CD4-positive, alpha-beta memory T cell (primary cell): ENCODE measurements around the gene OOSP3. TPM values are rescaled to one million over a fixed set of nuclear protein-coding genes. Genes with fewer than 3 reads are reported as not detected.

ENCODE experiments used
- CTCF ChIA-PET: fragments of 350-600 bp; sonication (Branson Sonifier 250); formaldehyde crosslinking; loops from one replicate; lab custom pipeline; 2021; ENCODE audit warnings: inconsistent platforms; ENCODE audit not compliant: partially characterized antibody; lab: Charles Lee
- POLR2A ChIA-PET: fragments of 350-600 bp; sonication (Branson Sonifier 250); formaldehyde crosslinking; loops from one replicate; lab custom pipeline; 2021; ENCODE audit not compliant: partially characterized antibody; lab: Charles Lee
- DNase-seq, 5 donors: peaks; one replicate each; pipeline versions ENCODE4 v3.0.0 to v3.0.0-alpha.2; 2020 to 2022; ENCODE audit warnings: mixed read lengths in 1 of 5
- H3K27ac ChIP-seq: one replicate; pipeline ENCODE4 v1.7.0; 2013; ENCODE audit warnings: low read depth, low read length
- H3K27me3 ChIP-seq: 2 replicates; pipeline ENCODE4 v1.7.0; 2013; ENCODE audit warnings: mild to moderate bottlenecking, low read length, moderate library complexity; ENCODE audit not compliant: insufficient read depth
- H3K36me3 ChIP-seq: 2 replicates; pipeline ENCODE4 v1.7.0; 2013; ENCODE audit warnings: mild to moderate bottlenecking, low read length, moderate library complexity; ENCODE audit not compliant: insufficient read depth
- H3K4me1 ChIP-seq: 2 replicates; pipeline ENCODE4 v1.7.0; 2013; ENCODE audit warnings: mild to moderate bottlenecking, low read length, moderate library complexity; ENCODE audit not compliant: insufficient read depth
- H3K4me3 ChIP-seq, 2 donors: one replicate each; pipeline ENCODE4 v1.7.0; 2013; ENCODE audit warnings: low read length in 2 of 2, mild to moderate bottlenecking in 1 of 2
- H3K9me3 ChIP-seq, 2 donors: one replicate each; pipeline ENCODE4 v1.7.0; 2013; ENCODE audit warnings: low read length in 2 of 2, control low read depth in 1 of 2; ENCODE audit not compliant: control insufficient read depth in 1 of 2
- H3K27ac Mint-ChIP-seq, 7 donors: one replicate each; pipeline ENCODE4 v1.8.0; 2020 to 2021; ENCODE audit warnings: mixed read lengths in 7 of 7, mild to moderate bottlenecking in 6 of 7, inconsistent platforms in 3 of 7, moderate library complexity in 3 of 7
- H3K27me3 Mint-ChIP-seq, 2 donors: one replicate each; pipeline ENCODE4 v1.8.0; 2020 to 2021; ENCODE audit warnings: mixed read lengths in 2 of 2
- H3K36me3 Mint-ChIP-seq, 2 donors: one replicate each; pipeline ENCODE4 v1.8.0; 2020 to 2021; ENCODE audit warnings: mixed read lengths in 2 of 2, inconsistent platforms in 1 of 2, mild to moderate bottlenecking in 1 of 2
- H3K4me1 Mint-ChIP-seq, 4 donors: one replicate each; pipeline ENCODE4 v1.8.0; 2020 to 2021; ENCODE audit warnings: mixed read lengths in 4 of 4, mild to moderate bottlenecking in 1 of 4
- H3K4me3 Mint-ChIP-seq, 8 donors: one replicate each; pipeline ENCODE4 v1.8.0; 2020 to 2021; ENCODE audit warnings: mixed read lengths in 8 of 8, mild to moderate bottlenecking in 7 of 8, moderate library complexity in 6 of 8, inconsistent platforms in 3 of 8
- H3K9me3 Mint-ChIP-seq, 8 donors: one replicate each; pipeline ENCODE4 v1.8.0; 2020 to 2021; ENCODE audit warnings: mixed read lengths in 8 of 8, mild to moderate bottlenecking in 5 of 8, inconsistent platforms in 3 of 8, moderate library complexity in 1 of 8
- intact Hi-C: fragments of 100-400 bp; cut with micrococcal nuclease; formaldehyde crosslinking; loops from one replicate; pipeline ENCODE4 v1.15.1; 2023
- polyA plus RNA-seq, 2 donors: library from polyadenylated mRNA; unstranded; fragments of 300-500 nt; fragmentation: Illumina TruSeq; gene quantifications; one replicate each; pipeline ENCODE4 v1.2.3, GENCODE V29; 2021
- total RNA-seq, 2 experiments: library from RNA; stranded (reverse); gene quantifications; one replicate each; pipeline ENCODE4 v1.2.3, GENCODE V29; 2021

Gene OOSP3
- total and polyA plus RNA-seq, 4 experiments from 2014 or later = not detected

DNA sequence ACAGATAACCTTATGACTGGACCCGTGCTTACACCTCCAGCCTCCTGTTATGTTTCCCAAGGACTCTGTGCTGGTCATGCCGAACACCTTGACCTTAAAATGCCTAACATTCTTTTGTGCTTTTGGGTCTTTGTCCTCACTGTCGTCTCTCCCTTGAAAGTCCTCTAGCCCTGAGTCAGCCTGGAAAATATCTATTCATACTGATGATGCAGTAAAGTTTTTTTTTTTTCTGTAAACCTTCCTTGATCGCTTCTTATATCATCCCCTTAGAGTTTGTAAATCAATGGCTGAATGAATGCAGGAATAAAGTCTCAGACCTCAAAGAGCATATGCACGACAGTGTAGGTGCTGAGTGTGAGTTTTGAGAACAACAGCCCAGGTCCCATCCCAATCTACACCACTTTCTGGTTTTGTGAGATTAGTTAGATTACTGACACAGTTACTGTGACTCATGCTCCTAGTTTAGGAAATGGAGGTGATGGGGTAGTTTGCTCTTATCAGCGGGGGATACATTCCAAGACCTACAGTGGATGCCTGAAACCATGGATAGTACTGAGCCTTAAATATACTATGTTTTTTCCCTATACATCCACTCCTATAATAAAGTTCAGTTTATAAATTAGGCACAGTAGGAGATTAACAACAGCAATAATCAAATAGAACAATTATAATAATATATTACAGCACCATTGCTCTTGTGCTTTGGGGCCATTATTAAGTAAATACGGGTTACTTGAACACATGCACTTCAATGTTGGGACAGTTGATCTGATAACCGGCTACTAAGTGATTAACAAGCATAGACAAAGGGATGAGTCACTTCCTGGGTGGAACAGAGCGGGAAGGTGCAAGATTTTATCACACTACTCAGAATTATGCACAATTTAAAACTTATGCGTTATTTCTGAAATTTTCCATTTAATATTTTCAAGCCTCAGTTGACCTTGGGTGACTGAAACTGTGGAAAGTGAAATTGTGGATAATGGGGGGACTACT lies 20.8 kb upstream of the OOSP3 start:
- no peaks in the 10 kb centered on the region for H3K9me3 Mint-ChIP-seq
- intact Hi-C loops = loop anchor here (1.0 kb wide), 1 partner anchor 34 kb away; no protein-coding TSS in a partner anchor
- ChIA-PET CTCF (interaction anchor here (1.2 kb wide), 1 partner anchor 35 kb away, joined by 3 read pairs; no protein-coding TSS in a partner anchor), POLR2A (no interaction called here)
- H3K4me3 Mint-ChIP-seq = peak overlapping the region in 7 of 8 donors; percentile 0 to 64 (median 35)
- peak in 4 of 5 donors; percentile 1 to 67 (median 12) for DNase-seq
- Histone ChIP-seq H3K4me1 (peaks cover 16% of the 10 kb centered on the region), H3K9me3 (no peaks in the 10 kb centered on the region), H3K27me3 (no peaks in the 10 kb centered on the region), H3K4me3 (no peak overlapping the region), H3K36me3 (no peaks in the 10 kb centered on the region), H3K27ac (no peak overlapping the region)
- H3K27me3 Mint-ChIP-seq = no peaks in the 10 kb centered on the region
- peaks cover 13 to 35% (median 22%) of the 10 kb centered on the region in 4 donors for H3K4me1 Mint-ChIP-seq
- H3K36me3 Mint-ChIP-seq = no peaks in the 10 kb centered on the region
- peak overlapping the region in 5 of 7 donors; percentile 14 to 83 (median 62) for H3K27ac Mint-ChIP-seq

DNA sequence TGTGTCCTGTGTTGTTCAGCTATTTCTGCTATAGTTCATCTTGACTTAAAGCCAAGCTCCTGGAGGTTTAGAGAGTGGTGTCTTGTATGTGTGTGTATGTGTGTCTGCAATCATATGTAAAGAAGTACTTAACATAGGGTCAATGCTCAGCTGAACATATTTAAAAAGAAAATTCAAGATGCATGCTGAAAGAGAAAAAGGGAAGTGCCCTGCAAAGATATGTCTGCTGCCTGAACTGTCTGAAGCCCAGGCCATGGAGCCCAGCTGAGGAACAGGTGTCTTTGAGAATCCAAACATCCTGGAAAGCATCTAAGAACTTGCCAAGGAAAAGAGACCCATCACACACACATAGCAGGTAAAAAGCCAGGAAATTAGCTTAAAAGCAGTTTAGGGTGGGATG lies 18.9 kb upstream of the OOSP3 start:
- H3K4me1 Mint-ChIP-seq = peaks cover 13 to 35% (median 22%) of the 10 kb centered on the region in 4 donors
- no peak for DNase-seq
- no peaks in the 10 kb centered on the region for H3K27me3 Mint-ChIP-seq
- peak overlapping the region in 1 of 7 donors; percentile 20 for H3K27ac Mint-ChIP-seq
- peaks cover 16% of the 10 kb centered on the region for H3K4me1 ChIP-seq
- H3K9me3 Mint-ChIP-seq = no peaks in the 10 kb centered on the region
- no peaks in the 10 kb centered on the region for H3K36me3 Mint-ChIP-seq
- ChIA-PET POLR2A (interaction anchor here (1.4 kb wide), 1 partner anchor 49 kb away, joined by 4 read pairs; the partner anchor contains the start of gene MRPL16), CTCF (interaction anchor here (1.0 kb wide), 1 partner anchor 13 kb away, joined by 3 read pairs; no protein-coding TSS in a partner anchor)
- H3K4me3 Mint-ChIP-seq = no peak overlapping the region
- H3K4me3 ChIP-seq = no peak overlapping the region
- no peaks in the 10 kb centered on the region for H3K9me3 ChIP-seq
- no peak overlapping the region for H3K27ac ChIP-seq
- no peaks in the 10 kb centered on the region for H3K36me3 ChIP-seq
- intact Hi-C loops = no loop called here
- H3K27me3 ChIP-seq = no peaks in the 10 kb centered on the region

DNA sequence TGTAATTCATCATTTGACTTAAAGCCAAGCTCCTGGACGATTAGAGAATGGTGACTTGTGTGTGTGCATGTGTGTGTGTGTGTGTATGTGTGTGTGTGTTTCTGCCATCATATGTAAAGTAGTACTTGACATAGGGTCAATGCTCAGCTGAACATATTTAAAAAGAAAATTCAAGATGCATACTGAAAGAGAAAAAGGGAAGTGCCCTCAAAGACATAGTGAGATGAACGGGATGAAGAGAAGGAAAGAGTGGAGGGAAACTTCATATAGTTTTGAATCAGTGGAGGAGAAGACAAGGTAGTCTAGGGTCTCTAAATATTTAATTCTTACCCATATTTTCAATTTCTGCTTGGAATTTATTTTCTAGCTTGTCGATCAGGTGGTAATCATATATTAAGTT lies 16.3 kb upstream of the OOSP3 start:
- H3K27me3 ChIP-seq = no peaks in the 10 kb centered on the region
- intact Hi-C loops = no loop called here
- Mint-ChIP-seq H3K4me3 (no peak overlapping the region), H3K9me3 (peaks cover 0 to 4% (median 0%) of the 10 kb centered on the region in 8 donors), H3K27me3 (peaks cover 0 to 3% of the 10 kb centered on the region in 2 donors), H3K27ac (no peak overlapping the region), H3K36me3 (no peaks in the 10 kb centered on the region), H3K4me1 (peaks cover 10 to 24% (median 20%) of the 10 kb centered on the region in 4 donors)
- peaks cover 15% of the 10 kb centered on the region for H3K4me1 ChIP-seq
- H3K9me3 ChIP-seq = no peaks in the 10 kb centered on the region
- H3K36me3 ChIP-seq = no peaks in the 10 kb centered on the region
- DNase-seq = no peak
- POLR2A ChIA-PET = no interaction called here
- H3K27ac ChIP-seq = no peak overlapping the region
- no peak overlapping the region for H3K4me3 ChIP-seq
- CTCF ChIA-PET = no interaction called here

DNA sequence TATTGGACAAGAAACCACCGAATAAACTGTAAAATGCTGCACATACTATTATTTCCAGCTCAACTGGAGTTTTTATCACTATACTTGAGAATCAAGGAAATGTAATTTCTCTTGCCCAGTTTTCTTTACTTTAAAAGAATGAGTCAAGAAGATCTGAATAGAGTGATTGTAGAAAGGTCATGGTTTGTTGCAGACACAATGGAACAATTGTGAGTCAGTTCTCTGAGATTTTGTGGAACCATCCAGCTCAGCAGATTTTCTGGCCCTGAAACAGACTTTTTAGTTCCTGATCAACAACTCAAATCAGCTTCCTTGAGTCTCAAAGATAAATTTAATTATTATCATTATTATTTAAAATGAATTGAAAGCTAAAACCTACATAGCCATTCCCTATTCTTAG lies 13.6 kb upstream of the OOSP3 start:
- H3K36me3 Mint-ChIP-seq = no peaks in the 10 kb centered on the region
- no peaks in the 10 kb centered on the region for H3K4me1 Mint-ChIP-seq
- no peak for DNase-seq
- ChIA-PET CTCF (no interaction called here), POLR2A (no interaction called here)
- H3K27me3 Mint-ChIP-seq = peaks cover 0 to 4% of the 10 kb centered on the region in 2 donors
- H3K4me3 Mint-ChIP-seq = no peak overlapping the region
- no peaks in the 10 kb centered on the region for H3K27me3 ChIP-seq
- intact Hi-C loops = no loop called here
- peaks cover 0 to 6% (median 0%) of the 10 kb centered on the region in 8 donors for H3K9me3 Mint-ChIP-seq
- no peaks in the 10 kb centered on the region for H3K36me3 ChIP-seq
- H3K27ac Mint-ChIP-seq = no peak overlapping the region
- no peak overlapping the region for H3K27ac ChIP-seq
- no peaks in the 10 kb centered on the region for H3K4me1 ChIP-seq
- no peaks in the 10 kb centered on the region for H3K9me3 ChIP-seq
- H3K4me3 ChIP-seq = no peak overlapping the region

GRCh38 chr11:59866397-59866796 lies 12.2 kb upstream of the OOSP3 start, which contains the start of gene TCN1:
TCN1 (minus strand) TSS chr11:59866487; CDS start chr11:59866470, 17 bp downstream.
- Histone ChIP-seq H3K27ac (no peak within 1 kb of the TSS), H3K4me1 (no peaks in the 10 kb centered on the region), H3K4me3 (no peak within 1 kb of the TSS), H3K36me3 (no peaks in the 10 kb centered on the region), H3K9me3 (no peaks in the 10 kb centered on the region), H3K27me3 (no peaks in the 10 kb centered on the region)
- H3K36me3 Mint-ChIP-seq = no peaks in the 10 kb centered on the region
- H3K27ac Mint-ChIP-seq = no peak within 1 kb of the TSS
- H3K27me3 Mint-ChIP-seq = peaks cover 0 to 4% of the 10 kb centered on the region in 2 donors
- no peaks in the 10 kb centered on the region for H3K4me1 Mint-ChIP-seq
- peaks cover 0 to 9% (median 3%) of the 10 kb centered on the region in 8 donors for H3K9me3 Mint-ChIP-seq
- no peak for DNase-seq
- POLR2A ChIA-PET = no interaction called here
- intact Hi-C loops = no loop called here
- H3K4me3 Mint-ChIP-seq = no peak within 1 kb of the TSS
- CTCF ChIA-PET = no interaction called here

- Histone ChIP-seq H3K9me3 (no peaks in the 10 kb centered on the region), H3K36me3 (no peaks in the 10 kb centered on the region), H3K4me1 (no peaks in the 10 kb centered on the region), H3K4me3 (no peak overlapping the region), H3K27ac (no peak overlapping the region), H3K27me3 (no peaks in the 10 kb centered on the region)
- ChIA-PET POLR2A (no interaction called here), CTCF (no interaction called here)
- intact Hi-C loops = no loop called here
- Mint-ChIP-seq H3K36me3 (no peaks in the 10 kb centered on the region), H3K4me1 (no peaks in the 10 kb centered on the region), H3K9me3 (peaks cover 0 to 11% (median 5%) of the 10 kb centered on the region in 8 donors), H3K27ac (no peak overlapping the region), H3K27me3 (peaks cover 0 to 6% of the 10 kb centered on the region in 2 donors), H3K4me3 (no peak overlapping the region)
- DNase-seq = no peak
Measured at GRCh38 chr11:59866836-59867235, 11.7 kb upstream of the OOSP3 start.

DNA sequence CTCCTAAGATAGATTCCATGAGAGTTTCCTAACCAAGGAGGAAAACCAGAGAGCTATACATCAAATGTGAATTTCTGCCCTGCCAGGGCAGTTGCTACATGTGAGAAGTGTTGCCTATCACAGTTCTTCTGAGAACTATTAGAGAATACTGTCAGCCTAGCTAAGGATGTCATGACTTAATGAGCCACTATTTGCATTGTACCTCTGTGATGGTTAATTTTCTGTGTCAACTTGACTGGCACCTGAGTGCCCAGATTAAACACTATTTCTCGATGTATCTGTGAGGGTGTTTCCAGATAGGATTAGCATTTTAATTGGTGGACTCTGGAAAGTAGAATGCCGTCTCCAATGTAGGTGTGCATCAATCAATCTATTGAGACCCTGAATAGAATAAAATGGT lies 10.6 kb upstream of the OOSP3 start:
- no peak overlapping the region for H3K27ac Mint-ChIP-seq
- Histone ChIP-seq H3K27ac (no peak overlapping the region), H3K27me3 (no peaks in the 10 kb centered on the region), H3K4me1 (no peaks in the 10 kb centered on the region), H3K4me3 (no peak overlapping the region), H3K9me3 (no peaks in the 10 kb centered on the region), H3K36me3 (no peaks in the 10 kb centered on the region)
- no peak for DNase-seq
- POLR2A ChIA-PET = no interaction called here
- peaks cover 0 to 6% of the 10 kb centered on the region in 2 donors for H3K27me3 Mint-ChIP-seq
- intact Hi-C loops = no loop called here
- H3K9me3 Mint-ChIP-seq = peaks cover 0 to 11% (median 5%) of the 10 kb centered on the region in 8 donors
- no peak overlapping the region for H3K4me3 Mint-ChIP-seq
- no peaks in the 10 kb centered on the region for H3K36me3 Mint-ChIP-seq
- CTCF ChIA-PET = no interaction called here
- no peaks in the 10 kb centered on the region for H3K4me1 Mint-ChIP-seq
